H9 (cell line): ENCODE data around the gene IFNL2. TPM values are rescaled to one million over a fixed set of nuclear protein-coding genes. Genes with fewer than 3 reads are reported as not detected.

ENCODE experiments used
- DNase-seq: peaks from one replicate; pipeline ENCODE4 v3.0.0-alpha.2; 2017
- H2AFZ ChIP-seq: one replicate; pipeline ENCODE4 v1.6.1; 2013; ENCODE audit warnings: mild to moderate bottlenecking, low read length, control low read depth, moderate library complexity
- H2AK5ac ChIP-seq: 2 replicates; pipeline ENCODE4 v1.6.1; 2013; ENCODE audit warnings: low read length, control low read depth, mixed read lengths; ENCODE audit not compliant: insufficient read length
- H2BK120ac ChIP-seq: one replicate; pipeline ENCODE4 v1.6.1; 2013; ENCODE audit warnings: low read depth, mild to moderate bottlenecking, low read length, control low read depth, inconsistent platforms; ENCODE audit not compliant: poor library complexity, severe bottlenecking
- H2BK12ac ChIP-seq: 2 replicates; pipeline ENCODE4 v1.6.1; 2013; ENCODE audit warnings: low read length, control low read depth, mixed read lengths, low read depth; ENCODE audit not compliant: insufficient read length
- H2BK15ac ChIP-seq: 2 replicates; pipeline ENCODE4 v1.6.1; 2013; ENCODE audit warnings: low read depth, low read length, control low read depth
- H2BK20ac ChIP-seq: one replicate; pipeline ENCODE4 v1.6.1; 2013; ENCODE audit warnings: low read depth, mild to moderate bottlenecking, low read length, control low read depth, inconsistent platforms; ENCODE audit not compliant: poor library complexity, severe bottlenecking
- H2BK5ac ChIP-seq: 2 replicates; pipeline ENCODE4 v1.6.1; 2013; ENCODE audit warnings: low read length, control low read depth, mixed read lengths; ENCODE audit not compliant: insufficient read length
- H3K14ac ChIP-seq: 2 replicates; pipeline ENCODE4 v1.6.1; 2013; ENCODE audit warnings: low read length, control low read depth; ENCODE audit not compliant: insufficient read depth
- H3K18ac ChIP-seq: 2 replicates; pipeline ENCODE4 v1.6.1; 2013; ENCODE audit warnings: low read depth, mild to moderate bottlenecking, mixed read lengths, low read length, control low read depth; ENCODE audit not compliant: insufficient read length
- H3K23ac ChIP-seq: 2 replicates; pipeline ENCODE4 v1.6.1; 2013; ENCODE audit warnings: low read length, control low read depth, mixed read lengths, low read depth; ENCODE audit not compliant: insufficient read length
- H3K23me2 ChIP-seq: 2 replicates; pipeline ENCODE4 v1.6.1; 2013; ENCODE audit warnings: low read depth, mild to moderate bottlenecking, mixed read lengths, low read length, control low read depth; ENCODE audit not compliant: insufficient read length, poor library complexity, severe bottlenecking
- H3K27ac ChIP-seq: 2 replicates; pipeline ENCODE4 v1.5.1; 2013; ENCODE audit warnings: low read length, control low read depth, mixed read lengths, low read depth; ENCODE audit not compliant: insufficient read length
- H3K27me3 ChIP-seq: 2 replicates; pipeline ENCODE4 v1.6.1; 2013; ENCODE audit warnings: low read length, control low read depth, inconsistent platforms; ENCODE audit not compliant: insufficient read depth
- H3K4ac ChIP-seq: 2 replicates; pipeline ENCODE4 v1.6.1; 2013; ENCODE audit warnings: low read depth, mild to moderate bottlenecking, control low read depth, inconsistent platforms, low read length, moderate library complexity
- H3K4me1 ChIP-seq: 2 replicates; pipeline ENCODE4 v1.6.1; 2013; ENCODE audit warnings: low read length, control low read depth, inconsistent platforms; ENCODE audit not compliant: insufficient read depth
- H3K4me2 ChIP-seq: 2 replicates; pipeline ENCODE4 v1.6.1; 2013; ENCODE audit warnings: low read length, control low read depth, mixed read lengths; ENCODE audit not compliant: insufficient read length, insufficient read depth
- H3K56ac ChIP-seq: 2 replicates; pipeline ENCODE4 v1.6.1; 2013; ENCODE audit warnings: low read depth, mild to moderate bottlenecking, mixed read lengths, low read length, control low read depth; ENCODE audit not compliant: insufficient read length
- H3K79me1 ChIP-seq: 2 replicates; pipeline ENCODE4 v1.6.1; 2013; ENCODE audit warnings: low read depth, mild to moderate bottlenecking, moderate library complexity, low read length, control low read depth, inconsistent platforms; ENCODE audit not compliant: insufficient read depth, poor library complexity, severe bottlenecking
- H3K79me2 ChIP-seq: 2 replicates; pipeline ENCODE4 v1.6.1; 2013; ENCODE audit warnings: low read length, control low read depth, inconsistent platforms; ENCODE audit not compliant: insufficient read depth
- H3K9ac ChIP-seq: 2 replicates; pipeline ENCODE4 v1.6.1; 2013; ENCODE audit warnings: low read length, control low read depth, mixed read lengths; ENCODE audit not compliant: insufficient read length; ENCODE audit errors: extremely low read depth
- H3K9me3 ChIP-seq: one replicate; pipeline ENCODE4 v1.6.1; 2013; ENCODE audit warnings: low read depth, low read length, inconsistent platforms; ENCODE audit not compliant: control insufficient read depth
- H3T11ph ChIP-seq: one replicate; pipeline ENCODE4 v1.6.1; 2013; ENCODE audit warnings: mild to moderate bottlenecking, low read length, control low read depth, inconsistent platforms
- H4K20me1 ChIP-seq: one replicate; pipeline ENCODE4 v1.6.1; 2013; ENCODE audit not compliant: control insufficient read depth, insufficient read length, insufficient read depth
- H4K5ac ChIP-seq: 2 replicates; pipeline ENCODE4 v1.6.1; 2013; ENCODE audit warnings: low read depth, mild to moderate bottlenecking, mixed read lengths, low read length, control low read depth; ENCODE audit not compliant: insufficient read length
- H4K8ac ChIP-seq: replicated peaks from 2 replicates; pipeline ENCODE4 v1.6.1; 2013; ENCODE audit warnings: low read length, control low read depth, mixed read lengths, low read depth; ENCODE audit not compliant: insufficient read length
- H4K91ac ChIP-seq: 2 replicates; pipeline ENCODE4 v1.6.1; 2013; ENCODE audit warnings: low read depth, mild to moderate bottlenecking, moderate library complexity, mixed read lengths, low read length, control low read depth; ENCODE audit not compliant: insufficient read length
- H3K27ac Mint-ChIP-seq, 3 experiments: 2 replicates in 2 of 3; 3 replicates in 1 of 3; pipeline ENCODE4 v1.8.0; 2020 to 2021; ENCODE audit warnings: mixed read lengths in 3 of 3, mild to moderate bottlenecking in 1 of 3, moderate library complexity in 1 of 3
- H3K27me3 Mint-ChIP-seq: 2 replicates; pipeline ENCODE4 v1.8.0; 2021; ENCODE audit warnings: low read depth, mild to moderate bottlenecking, moderate library complexity, mixed read lengths
- H3K36me3 Mint-ChIP-seq, 3 experiments: 2 replicates in 2 of 3; 3 replicates in 1 of 3; pipeline ENCODE4 v1.8.0; 2020 to 2021; ENCODE audit warnings: low read depth in 3 of 3, mixed read lengths in 3 of 3; ENCODE audit not compliant: insufficient read depth in 1 of 3
- H3K4me1 Mint-ChIP-seq, 2 experiments: 2 replicates each; pipeline ENCODE4 v1.8.0; 2020; ENCODE audit warnings: mixed read lengths in 2 of 2
- H3K4me3 Mint-ChIP-seq, 2 experiments: 2 replicates in 1 of 2; 3 replicates in 1 of 2; pipeline ENCODE4 v1.8.0; 2020 to 2021; ENCODE audit warnings: mild to moderate bottlenecking in 2 of 2, mixed read lengths in 2 of 2, moderate library complexity in 1 of 2
- H3K9me3 Mint-ChIP-seq, 2 experiments: 2 replicates in 1 of 2; 3 replicates in 1 of 2; pipeline ENCODE4 v1.8.0; 2020; ENCODE audit warnings: mild to moderate bottlenecking in 2 of 2, mixed read lengths in 2 of 2, moderate library complexity in 1 of 2
- WGBS: extraction: QIAGEN DNeasy Blood & Tissue Kit; methylation state at CpG from one replicate; pipeline ENCODE4 v1.1.7; 2013; ENCODE audit warnings: missing lambda C conversion rate, low lambda C conversion rate, mixed read lengths; ENCODE audit not compliant: insufficient read length; ENCODE audit errors: extremely low coverage; 5-methylcytosine and 5-hydroxymethylcytosine counted together
- total RNA-seq: library from RNA; stranded (reverse); gene quantifications from 2 replicates; pipeline ENCODE4 v1.2.1, GENCODE V29; 2021
- TF ChIP-seq, protein P1 (sequence below): fragments of 200-600 bp; sonication (generic); conservative IDR thresholded peaks from 3 replicates; pipeline ENCODE4 v1.8.0; 2021; ENCODE audit warnings: antibody characterized with exemption, mild to moderate bottlenecking

The IFNL2 gene
- total RNA-seq, 1 experiment from 2014 or later, result not detected

DNA sequence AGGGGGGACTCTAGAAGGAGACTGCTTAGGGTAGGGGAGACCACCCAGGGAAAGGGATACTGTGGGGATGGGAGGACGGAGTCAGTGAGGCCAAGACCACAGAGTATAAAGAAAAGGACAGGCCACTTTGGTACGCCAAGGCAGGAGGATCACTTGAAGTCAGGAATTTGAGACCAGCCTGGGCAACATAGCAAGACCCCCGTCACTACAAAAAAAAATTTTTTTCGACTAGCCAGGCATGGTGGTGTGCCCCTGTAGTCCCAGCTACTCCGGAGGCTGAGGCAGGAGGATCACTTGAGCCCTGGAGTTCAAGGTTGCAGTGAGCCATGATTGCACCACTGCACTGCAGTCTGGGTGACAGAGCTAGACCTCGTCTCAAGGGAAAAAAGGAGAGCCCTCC, 30.0 kb upstream of the IFNL2 start:
- H3K36me3 Mint-ChIP-seq, result no peaks in the 10 kb centered on the region
- Histone ChIP-seq H2BK15ac (no peak overlapping the region), H3T11ph (no peak overlapping the region), H3K14ac (no peak overlapping the region), H4K20me1 (no peaks in the 10 kb centered on the region), H3K4me1 (no peaks in the 10 kb centered on the region), H3K27me3 (no peaks in the 10 kb centered on the region; the same call in 1 of the 2 replicates), H2AK5ac (no peak overlapping the region), H3K23ac (no peak overlapping the region), H3K79me1 (no peaks in the 10 kb centered on the region), H3K4me2 (no peak overlapping the region), H2BK12ac (no peak overlapping the region), H3K9me3 (no peaks in the 10 kb centered on the region), H2BK20ac (no peak overlapping the region), H4K5ac (no peak overlapping the region), H3K9ac (no peak overlapping the region), H2BK120ac (no peak overlapping the region), H4K8ac (no peak overlapping the region), H3K79me2 (no peaks in the 10 kb centered on the region), H3K56ac (no peak overlapping the region), H3K23me2 (no peaks in the 10 kb centered on the region), H2BK5ac (no peak overlapping the region), H3K27ac (no peak overlapping the region), H4K91ac (no peak overlapping the region), H2AFZ (no peak overlapping the region), H3K18ac (no peak overlapping the region), H3K4ac (no peak overlapping the region)
- no peaks in the 10 kb centered on the region for H3K9me3 Mint-ChIP-seq
- no peak for DNase-seq
- no peak overlapping the region for H3K4me3 Mint-ChIP-seq
- peaks cover 65% of the 10 kb centered on the region for H3K27me3 Mint-ChIP-seq
- no CpG with 5 or more reads among the region's 6 CpGs for WGBS
- peaks cover 0 to 6% of the 10 kb centered on the region in 2 experiments; a peak in 2 of 4 replicates for H3K4me1 Mint-ChIP-seq
- TF ChIP-seq, protein P1, sequence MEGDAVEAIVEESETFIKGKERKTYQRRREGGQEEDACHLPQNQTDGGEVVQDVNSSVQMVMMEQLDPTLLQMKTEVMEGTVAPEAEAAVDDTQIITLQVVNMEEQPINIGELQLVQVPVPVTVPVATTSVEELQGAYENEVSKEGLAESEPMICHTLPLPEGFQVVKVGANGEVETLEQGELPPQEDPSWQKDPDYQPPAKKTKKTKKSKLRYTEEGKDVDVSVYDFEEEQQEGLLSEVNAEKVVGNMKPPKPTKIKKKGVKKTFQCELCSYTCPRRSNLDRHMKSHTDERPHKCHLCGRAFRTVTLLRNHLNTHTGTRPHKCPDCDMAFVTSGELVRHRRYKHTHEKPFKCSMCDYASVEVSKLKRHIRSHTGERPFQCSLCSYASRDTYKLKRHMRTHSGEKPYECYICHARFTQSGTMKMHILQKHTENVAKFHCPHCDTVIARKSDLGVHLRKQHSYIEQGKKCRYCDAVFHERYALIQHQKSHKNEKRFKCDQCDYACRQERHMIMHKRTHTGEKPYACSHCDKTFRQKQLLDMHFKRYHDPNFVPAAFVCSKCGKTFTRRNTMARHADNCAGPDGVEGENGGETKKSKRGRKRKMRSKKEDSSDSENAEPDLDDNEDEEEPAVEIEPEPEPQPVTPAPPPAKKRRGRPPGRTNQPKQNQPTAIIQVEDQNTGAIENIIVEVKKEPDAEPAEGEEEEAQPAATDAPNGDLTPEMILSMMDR, result no peak
- H3K27ac Mint-ChIP-seq, result no peak overlapping the region; a peak in 1 of 7 replicates
